ENCODE data around the gene SPACA4. TPM values are rescaled to one million over a fixed set of nuclear protein-coding genes. Genes with fewer than 3 reads are reported as not detected.

The SPACA4 gene
- polyA plus RNA-seq, 2 of the 4 experiments (the other 2 are of a cell fraction): 0.08 to 0.12 TPM

DNA sequence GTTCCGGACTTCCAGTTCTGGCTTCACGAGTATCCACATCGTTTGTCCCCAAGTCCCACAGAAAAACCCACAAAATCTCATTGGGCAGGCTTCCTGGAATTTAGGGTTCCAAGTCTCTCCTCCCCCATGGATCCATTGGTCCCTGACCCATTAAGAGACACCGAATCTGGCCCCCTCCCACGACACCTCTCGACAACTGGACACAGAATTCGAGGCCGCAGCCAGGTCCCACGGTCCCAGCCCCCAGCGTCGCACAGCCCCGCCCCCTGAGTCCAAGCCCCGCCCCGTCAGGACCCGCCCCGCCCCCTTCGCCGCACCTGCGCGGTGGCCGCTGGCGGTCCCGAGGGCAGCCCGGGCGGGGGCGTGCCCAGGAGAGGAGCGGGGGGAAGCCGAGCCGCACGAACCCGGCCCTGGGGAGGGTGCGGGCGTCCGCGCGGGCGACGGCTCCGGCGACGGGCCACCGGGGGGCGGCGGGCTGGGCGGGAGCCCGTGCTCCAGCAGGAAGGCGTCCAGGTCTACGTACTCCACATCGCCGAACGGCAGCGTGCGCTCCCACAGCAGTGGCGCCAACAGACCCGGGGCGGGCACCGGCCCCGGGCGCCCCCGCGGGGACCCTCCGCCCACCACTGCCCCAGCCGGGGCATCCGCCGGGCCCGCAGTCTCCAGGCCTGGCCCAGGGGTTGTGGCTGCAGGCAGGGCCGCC lies 28.9 kb downstream of the SPACA4 start:
- Histone ChIP-seq H3K4me1 (peaks cover 55% of the 10 kb centered on the region), H3K27ac (peak overlapping the region; percentile 86 to 92), H3K4me3 (peak overlapping the region; percentile 71), H3K9me3 (no peaks in the 10 kb centered on the region), H3K4me2 (peak overlapping the region; percentile 100)
- TF ChIP-seq PHF8 (IDR thresholded peaks at IDR 0.05; ENCODE audit: borderline replicate concordance, low read depth) (peak; percentile 41; the same call in 1 of the 2 replicates), TFCP2L1 (CRISPR knock-in tag; IDR thresholded peaks at IDR 0.05) (no peak), CHD4 (IDR thresholded peaks at IDR 0.05; ENCODE audit: borderline replicate concordance) (no peak), RARB (CRISPR knock-in tag; IDR thresholded peaks at IDR 0.05) (no peak), POLR2A (IDR thresholded peaks at IDR 0.05; ENCODE audit: low read length) (peak; percentile 32)
- TF ChIP-seq, protein P1, sequence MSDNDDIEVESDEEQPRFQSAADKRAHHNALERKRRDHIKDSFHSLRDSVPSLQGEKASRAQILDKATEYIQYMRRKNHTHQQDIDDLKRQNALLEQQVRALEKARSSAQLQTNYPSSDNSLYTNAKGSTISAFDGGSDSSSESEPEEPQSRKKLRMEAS (IDR thresholded peaks at IDR 0.05): 0 out of 2 replicates have a peak, but pooled peaks have one; percentile 30
- TF ChIP-seq, protein P2, sequence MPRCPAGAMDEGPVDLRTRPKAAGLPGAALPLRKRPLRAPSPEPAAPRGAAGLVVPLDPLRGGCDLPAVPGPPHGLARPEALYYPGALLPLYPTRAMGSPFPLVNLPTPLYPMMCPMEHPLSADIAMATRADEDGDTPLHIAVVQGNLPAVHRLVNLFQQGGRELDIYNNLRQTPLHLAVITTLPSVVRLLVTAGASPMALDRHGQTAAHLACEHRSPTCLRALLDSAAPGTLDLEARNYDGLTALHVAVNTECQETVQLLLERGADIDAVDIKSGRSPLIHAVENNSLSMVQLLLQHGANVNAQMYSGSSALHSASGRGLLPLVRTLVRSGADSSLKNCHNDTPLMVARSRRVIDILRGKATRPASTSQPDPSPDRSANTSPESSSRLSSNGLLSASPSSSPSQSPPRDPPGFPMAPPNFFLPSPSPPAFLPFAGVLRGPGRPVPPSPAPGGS (IDR thresholded peaks at IDR 0.05): 0 out of 3 replicates have a peak, but pooled peaks have one; percentile 29
- peak; percentile 5 to 13 for ATAC-seq
- 6% methylated on average over 9 of the region's 67 CpGs for WGBS (ENCODE audit: missing lambda C conversion rate)
- peak; percentile 73 to 74 for DNase-seq (ENCODE audit: low read depth in 1 of 2, low spot score in 1 of 2)
- no peak for FAIRE-seq
- ChIA-PET CTCF (interaction anchor here (1.6 kb wide), 1 partner anchor 51 kb away, joined by 3 read pairs; no protein-coding TSS in a partner anchor), POLR2A (interaction anchor here (1.4 to 1.5 kb wide), 3 partner anchors 10 to 16 kb away, joined by 8 to 18 read pairs (median 9); partner anchors contain the start of genes CA11, RPL18 and SPHK2)

DNA sequence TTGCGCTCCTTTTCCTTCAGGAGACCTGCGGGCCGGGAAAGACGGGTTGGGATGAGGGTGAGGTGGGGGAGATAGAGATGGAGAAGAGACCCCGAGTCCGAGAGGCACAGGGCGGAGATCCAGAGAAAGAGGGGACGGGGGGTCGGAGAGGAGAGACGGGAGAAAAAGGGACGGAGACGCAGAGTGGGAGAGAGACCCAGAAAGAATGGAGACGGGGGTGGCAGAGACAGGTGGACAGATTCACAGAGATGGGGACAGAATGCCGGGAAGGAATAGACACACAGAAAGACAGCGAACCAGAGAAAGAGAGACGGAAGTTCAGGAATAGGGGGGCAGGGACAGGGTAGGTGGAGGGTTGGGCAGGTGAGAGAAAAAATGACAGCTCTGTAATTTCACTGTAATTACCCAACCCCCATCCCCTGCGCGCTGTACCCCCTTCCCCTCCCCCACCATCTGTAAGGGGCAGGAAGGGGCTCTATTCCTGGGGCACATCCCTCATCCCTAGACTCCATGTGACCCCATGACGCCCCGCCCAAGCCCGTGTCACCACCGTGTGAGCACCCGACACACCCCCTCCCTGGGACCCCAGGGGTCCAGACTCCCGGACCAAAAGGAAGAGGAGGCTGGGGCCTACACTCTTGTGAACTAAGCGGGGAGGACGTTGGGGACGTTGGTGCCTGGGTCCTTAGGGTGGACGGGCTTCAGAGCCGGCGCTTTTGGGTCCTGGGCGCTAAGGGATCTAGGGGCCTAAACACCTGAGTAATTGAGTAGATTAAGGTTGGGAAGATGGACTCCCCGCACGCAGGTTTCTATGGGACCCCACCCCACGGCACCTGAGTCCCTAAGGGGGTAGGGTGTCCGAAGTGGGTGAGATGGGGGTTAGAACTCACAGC lies 29.7 kb downstream of the SPACA4 start:
- DNase-seq (ENCODE audit: low read depth in 1 of 2, low spot score in 1 of 2) (no peak), FAIRE-seq (no peak), ATAC-seq (no peak)
- POLR2A ChIA-PET: interaction anchor here (1.3 to 1.4 kb wide), 2 partner anchors 8 to 17 kb away, joined by 3 to 5 read pairs; partner anchors contain the start of genes RPL18 and SPHK2
- WGBS (ENCODE audit: missing lambda C conversion rate): 13% methylated on average over 34 of the region's 35 CpGs
- CTCF ChIA-PET: interaction anchor here (0.8 kb wide), 1 partner anchor 12 kb away, joined by 3 read pairs; no protein-coding TSS in a partner anchor
- peak overlapping the region; percentile 100 for H3K4me2 ChIP-seq
- peaks cover 55% of the 10 kb centered on the region for H3K4me1 ChIP-seq
- H3K27ac ChIP-seq: peak overlapping the region; percentile 86 to 92
- H3K9me3 ChIP-seq: no peaks in the 10 kb centered on the region
- TF ChIP-seq HOXB13 (CRISPR knock-in tag; IDR thresholded peaks at IDR 0.05; ENCODE audit: low read depth) (no peak), JUNB (IDR thresholded peaks at IDR 0.05) (no peak), PHF8 (IDR thresholded peaks at IDR 0.05; ENCODE audit: borderline replicate concordance, low read depth) (peak; percentile 6; the same call in 1 of the 2 replicates), CHD4 (IDR thresholded peaks at IDR 0.05; ENCODE audit: borderline replicate concordance) (no peak)
- TF ChIP-seq, protein P1 (IDR thresholded peaks at IDR 0.05): 0 out of 2 replicates have a peak, but pooled peaks have one; percentile 2
- peak overlapping the region; percentile 71 for H3K4me3 ChIP-seq

DNA sequence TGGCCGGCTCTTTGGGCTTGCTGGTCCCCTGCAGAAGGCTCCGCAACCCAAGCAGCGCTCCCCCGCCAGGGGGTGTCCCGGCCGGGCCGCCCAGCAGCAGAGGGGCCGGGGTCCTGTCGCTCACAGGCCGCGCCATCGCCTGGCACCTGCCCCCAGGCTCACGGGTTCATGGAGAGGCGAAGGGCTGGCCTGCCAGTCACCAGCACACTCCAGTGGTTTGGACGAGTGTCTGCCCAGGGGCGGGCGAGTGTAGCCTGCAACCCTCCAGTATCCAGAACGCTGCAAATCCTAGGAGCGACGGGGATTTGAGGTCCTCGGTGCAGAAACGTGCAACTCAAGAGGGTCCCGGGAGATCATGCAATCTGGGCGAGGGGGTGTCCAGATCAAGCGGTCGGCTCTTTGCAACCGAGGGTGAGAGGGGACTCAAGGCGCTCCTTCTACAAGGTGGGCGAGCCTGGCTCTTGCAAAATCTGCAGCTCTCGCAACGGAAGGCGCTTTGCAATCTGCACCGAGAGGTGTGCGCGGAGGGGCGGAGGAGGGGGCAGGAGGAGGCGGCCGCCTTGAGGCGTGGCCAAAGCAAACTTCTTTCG lies 30.4 kb downstream of the SPACA4 start, which contains the start of gene DBP:
Gene DBP, minus strand, starts transcription at position 521 of the 590 bp plus-strand sequence. Its CDS starts 385 bp downstream, at position 136.
- ChIA-PET CTCF (interaction anchor here (0.8 to 1.2 kb wide), 2 partner anchors 12 to 20 kb away, joined by 3 read pairs; no protein-coding TSS in a partner anchor), POLR2A (interaction anchor here (1.3 to 1.4 kb wide), 2 partner anchors 9 to 18 kb away, joined by 3 to 5 read pairs; partner anchors contain the start of genes RPL18 and SPHK2)
- ATAC-seq (peak; percentile 32 to 57), DNase-seq (ENCODE audit: low read depth in 1 of 2, low spot score in 1 of 2) (peak; percentile 79), FAIRE-seq (no peak)
- peaks cover 49% of the 10 kb centered on the region for H3K4me1 ChIP-seq
- no peaks in the 10 kb centered on the region for H3K9me3 ChIP-seq
- H3K27ac ChIP-seq: peak within 1 kb of the TSS; percentile 89 to 92
- 3% methylated on average over 31 of the region's 40 CpGs for WGBS (ENCODE audit: missing lambda C conversion rate)
- peak within 1 kb of the TSS; percentile 100 for H3K4me2 ChIP-seq
- H3K4me3 ChIP-seq: peak within 1 kb of the TSS; percentile 71
- no peak for TF ChIP-seq HOXA7 (CRISPR knock-in tag; IDR thresholded peaks at IDR 0.05)
- TF ChIP-seq, protein P1 (IDR thresholded peaks at IDR 0.05): no peak
- TF ChIP-seq, protein P2 (IDR thresholded peaks at IDR 0.05): no peak
- no peak for TF ChIP-seq EHF (CRISPR knock-in tag; IDR thresholded peaks at IDR 0.05)
- no peak for TF ChIP-seq GATA3 (IDR thresholded peaks at IDR 0.05; ENCODE audit: borderline replicate concordance)
- TF ChIP-seq, protein P3, sequence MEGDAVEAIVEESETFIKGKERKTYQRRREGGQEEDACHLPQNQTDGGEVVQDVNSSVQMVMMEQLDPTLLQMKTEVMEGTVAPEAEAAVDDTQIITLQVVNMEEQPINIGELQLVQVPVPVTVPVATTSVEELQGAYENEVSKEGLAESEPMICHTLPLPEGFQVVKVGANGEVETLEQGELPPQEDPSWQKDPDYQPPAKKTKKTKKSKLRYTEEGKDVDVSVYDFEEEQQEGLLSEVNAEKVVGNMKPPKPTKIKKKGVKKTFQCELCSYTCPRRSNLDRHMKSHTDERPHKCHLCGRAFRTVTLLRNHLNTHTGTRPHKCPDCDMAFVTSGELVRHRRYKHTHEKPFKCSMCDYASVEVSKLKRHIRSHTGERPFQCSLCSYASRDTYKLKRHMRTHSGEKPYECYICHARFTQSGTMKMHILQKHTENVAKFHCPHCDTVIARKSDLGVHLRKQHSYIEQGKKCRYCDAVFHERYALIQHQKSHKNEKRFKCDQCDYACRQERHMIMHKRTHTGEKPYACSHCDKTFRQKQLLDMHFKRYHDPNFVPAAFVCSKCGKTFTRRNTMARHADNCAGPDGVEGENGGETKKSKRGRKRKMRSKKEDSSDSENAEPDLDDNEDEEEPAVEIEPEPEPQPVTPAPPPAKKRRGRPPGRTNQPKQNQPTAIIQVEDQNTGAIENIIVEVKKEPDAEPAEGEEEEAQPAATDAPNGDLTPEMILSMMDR (IDR thresholded peaks at IDR 0.05): no peak
- TF ChIP-seq MYC (IDR thresholded peaks at IDR 0.05; ENCODE audit: borderline replicate concordance, low read length): no peak
- TF ChIP-seq, protein P4, sequence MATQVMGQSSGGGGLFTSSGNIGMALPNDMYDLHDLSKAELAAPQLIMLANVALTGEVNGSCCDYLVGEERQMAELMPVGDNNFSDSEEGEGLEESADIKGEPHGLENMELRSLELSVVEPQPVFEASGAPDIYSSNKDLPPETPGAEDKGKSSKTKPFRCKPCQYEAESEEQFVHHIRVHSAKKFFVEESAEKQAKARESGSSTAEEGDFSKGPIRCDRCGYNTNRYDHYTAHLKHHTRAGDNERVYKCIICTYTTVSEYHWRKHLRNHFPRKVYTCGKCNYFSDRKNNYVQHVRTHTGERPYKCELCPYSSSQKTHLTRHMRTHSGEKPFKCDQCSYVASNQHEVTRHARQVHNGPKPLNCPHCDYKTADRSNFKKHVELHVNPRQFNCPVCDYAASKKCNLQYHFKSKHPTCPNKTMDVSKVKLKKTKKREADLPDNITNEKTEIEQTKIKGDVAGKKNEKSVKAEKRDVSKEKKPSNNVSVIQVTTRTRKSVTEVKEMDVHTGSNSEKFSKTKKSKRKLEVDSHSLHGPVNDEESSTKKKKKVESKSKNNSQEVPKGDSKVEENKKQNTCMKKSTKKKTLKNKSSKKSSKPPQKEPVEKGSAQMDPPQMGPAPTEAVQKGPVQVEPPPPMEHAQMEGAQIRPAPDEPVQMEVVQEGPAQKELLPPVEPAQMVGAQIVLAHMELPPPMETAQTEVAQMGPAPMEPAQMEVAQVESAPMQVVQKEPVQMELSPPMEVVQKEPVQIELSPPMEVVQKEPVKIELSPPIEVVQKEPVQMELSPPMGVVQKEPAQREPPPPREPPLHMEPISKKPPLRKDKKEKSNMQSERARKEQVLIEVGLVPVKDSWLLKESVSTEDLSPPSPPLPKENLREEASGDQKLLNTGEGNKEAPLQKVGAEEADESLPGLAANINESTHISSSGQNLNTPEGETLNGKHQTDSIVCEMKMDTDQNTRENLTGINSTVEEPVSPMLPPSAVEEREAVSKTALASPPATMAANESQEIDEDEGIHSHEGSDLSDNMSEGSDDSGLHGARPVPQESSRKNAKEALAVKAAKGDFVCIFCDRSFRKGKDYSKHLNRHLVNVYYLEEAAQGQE (IDR thresholded peaks at IDR 0.05): no peak

All from A549 (cell line).